GM18517 (cell line): ENCODE measurements around the gene FGG.

Experiments used
- ATAC-seq: cut with Tn5 transposase; IDR thresholded peaks from one replicate; pipeline ENCODE4 v1.9.1; 2021; ENCODE audit warnings: mild to moderate bottlenecking, moderate library complexity; ENCODE audit not compliant: unreplicated experiment

Gene FGG

DNA sequence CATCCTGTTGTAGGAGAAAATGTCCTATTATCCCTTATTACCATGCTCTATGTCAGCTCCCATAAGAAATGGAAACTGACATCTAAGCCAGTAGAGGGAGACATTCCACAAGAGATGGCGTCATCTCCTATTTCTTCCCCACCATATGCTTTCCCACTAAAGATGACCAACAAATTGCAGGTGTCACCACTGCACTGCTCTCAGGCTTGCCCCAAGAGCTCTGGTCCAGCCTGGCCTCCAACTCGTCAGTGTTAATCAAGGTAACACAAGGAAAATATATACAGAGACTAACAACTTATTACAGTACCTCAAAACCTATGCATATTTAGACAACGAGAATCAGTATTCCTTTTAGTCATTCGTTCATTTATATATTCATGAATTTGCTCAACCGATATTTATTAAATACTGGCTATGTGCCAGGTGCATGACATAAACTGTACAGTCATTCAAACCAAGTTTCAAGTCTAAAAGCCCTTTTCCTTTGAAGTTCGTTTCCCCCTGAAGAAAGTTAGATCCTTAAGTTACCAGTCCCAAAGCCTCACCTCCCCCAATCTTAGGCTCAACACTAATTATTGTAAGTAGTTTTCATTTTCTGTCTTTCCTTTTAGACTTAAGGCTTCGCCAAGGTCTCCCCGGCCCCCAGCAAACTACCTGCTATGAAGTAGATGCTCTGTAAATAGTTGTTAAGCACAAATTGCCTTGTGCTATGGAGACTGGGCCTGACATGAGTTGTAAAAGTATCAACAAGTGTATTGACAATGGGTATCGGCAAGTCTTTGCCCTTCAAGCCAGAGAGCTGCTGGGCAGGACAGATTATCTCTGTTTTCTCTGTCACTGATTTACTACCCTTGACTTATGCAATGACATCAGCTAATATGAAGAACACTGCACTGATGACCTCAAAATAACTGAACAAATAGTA lies 52.7 kb downstream of the FGG start:
- ATAC-seq: peak; percentile 87

DNA sequence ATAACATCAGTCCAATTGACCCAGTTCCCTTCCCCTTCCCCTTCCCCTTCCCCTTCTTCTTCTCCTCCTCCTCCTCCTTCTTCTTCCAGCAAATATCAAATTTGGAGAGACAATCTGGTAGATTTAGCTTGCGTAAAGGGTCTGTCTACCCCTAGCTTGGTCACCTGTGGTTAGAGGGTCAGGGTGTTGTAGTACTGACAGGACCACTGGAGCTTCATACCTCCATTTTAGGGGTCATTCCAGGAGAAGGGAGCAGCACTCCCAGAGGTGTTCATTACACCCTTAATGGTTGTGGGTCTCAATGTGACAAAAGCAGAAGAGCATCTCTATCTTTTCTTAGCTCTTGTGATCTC lies 53.3 kb downstream of the FGG start:
- peak; percentile 16 for ATAC-seq
